ENCODE data around the gene WNT7A. TPM values are rescaled to one million over a fixed set of nuclear protein-coding genes. Genes with fewer than 3 reads are reported as not detected.

The WNT7A gene
- polyA plus RNA-seq, 1 of the 3 experiments (the other 2 are of a cell fraction): not detected

DNA sequence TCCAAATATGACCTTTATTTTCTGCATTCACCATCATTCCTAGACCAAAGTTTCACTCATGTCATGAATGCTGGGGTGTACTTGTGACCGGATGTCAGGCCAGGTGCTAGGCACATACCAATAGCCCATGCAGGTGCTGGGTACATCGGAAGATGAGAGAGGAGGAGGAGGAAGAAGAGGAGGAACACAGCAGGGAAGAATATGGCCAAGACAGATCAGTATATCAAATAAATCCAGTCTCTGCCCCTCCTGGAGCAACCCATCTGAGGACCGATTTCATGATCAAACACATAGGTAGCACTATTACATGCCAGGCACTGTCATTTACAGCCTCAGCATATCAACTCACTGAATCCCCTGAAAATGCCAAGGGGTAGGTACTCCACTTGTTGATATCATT lies 3.0 kb upstream of the WNT7A start:
- Histone ChIP-seq H3F3A (replicated peaks; ENCODE audit: insufficient read depth) (no peaks in the 10 kb centered on the region), H4K20me1 (ENCODE audit: insufficient read depth) (no peaks in the 10 kb centered on the region), H3K27ac (ENCODE audit: low read depth in 2 of 2, low read length in 1 of 2) (no peak overlapping the region), H3K4me2 (no peak overlapping the region), H3K9me2 (no peaks in the 10 kb centered on the region), H3K9me3 (no peaks in the 10 kb centered on the region), H3K27me3 (ENCODE audit: insufficient read depth) (peaks cover 27% of the 10 kb centered on the region), H3K4me1 (ENCODE audit: control insufficient read depth in 1 of 2, insufficient read depth in 2 of 2, low read depth in 1 of 2, low read length in 1 of 2) (peaks cover 0 to 16% of the 10 kb centered on the region in 2 experiments; a peak in 1 of 4 replicates), H3K4me3 (ENCODE audit: low read depth in 2 of 2, low read length in 1 of 2) (no peak overlapping the region), H3K36me3 (replicated peaks in 1 of 2; ENCODE audit: control insufficient read depth in 1 of 2, insufficient read depth in 2 of 2, low read length in 1 of 2) (no peaks in the 10 kb centered on the region), H2AFZ (ENCODE audit: low read depth) (no peak overlapping the region), H3K79me2 (ENCODE audit: insufficient read depth) (no peaks in the 10 kb centered on the region), H3K9ac (no peak overlapping the region)
- no peak for TF ChIP-seq USF2 (IDR thresholded peaks at IDR 0.05; ENCODE audit: borderline replicate concordance, low read depth, low read length)
- TF ChIP-seq FOXM1 (IDR thresholded peaks at IDR 0.05; ENCODE audit: low read depth): no peak
- TF ChIP-seq RAD21 (IDR thresholded peaks at IDR 0.05; ENCODE audit: low read length): no peak
- no peak for TF ChIP-seq TAF1 (IDR thresholded peaks at IDR 0.05; ENCODE audit: borderline replicate concordance, low read depth, low read length)
- TF ChIP-seq, protein P1, sequence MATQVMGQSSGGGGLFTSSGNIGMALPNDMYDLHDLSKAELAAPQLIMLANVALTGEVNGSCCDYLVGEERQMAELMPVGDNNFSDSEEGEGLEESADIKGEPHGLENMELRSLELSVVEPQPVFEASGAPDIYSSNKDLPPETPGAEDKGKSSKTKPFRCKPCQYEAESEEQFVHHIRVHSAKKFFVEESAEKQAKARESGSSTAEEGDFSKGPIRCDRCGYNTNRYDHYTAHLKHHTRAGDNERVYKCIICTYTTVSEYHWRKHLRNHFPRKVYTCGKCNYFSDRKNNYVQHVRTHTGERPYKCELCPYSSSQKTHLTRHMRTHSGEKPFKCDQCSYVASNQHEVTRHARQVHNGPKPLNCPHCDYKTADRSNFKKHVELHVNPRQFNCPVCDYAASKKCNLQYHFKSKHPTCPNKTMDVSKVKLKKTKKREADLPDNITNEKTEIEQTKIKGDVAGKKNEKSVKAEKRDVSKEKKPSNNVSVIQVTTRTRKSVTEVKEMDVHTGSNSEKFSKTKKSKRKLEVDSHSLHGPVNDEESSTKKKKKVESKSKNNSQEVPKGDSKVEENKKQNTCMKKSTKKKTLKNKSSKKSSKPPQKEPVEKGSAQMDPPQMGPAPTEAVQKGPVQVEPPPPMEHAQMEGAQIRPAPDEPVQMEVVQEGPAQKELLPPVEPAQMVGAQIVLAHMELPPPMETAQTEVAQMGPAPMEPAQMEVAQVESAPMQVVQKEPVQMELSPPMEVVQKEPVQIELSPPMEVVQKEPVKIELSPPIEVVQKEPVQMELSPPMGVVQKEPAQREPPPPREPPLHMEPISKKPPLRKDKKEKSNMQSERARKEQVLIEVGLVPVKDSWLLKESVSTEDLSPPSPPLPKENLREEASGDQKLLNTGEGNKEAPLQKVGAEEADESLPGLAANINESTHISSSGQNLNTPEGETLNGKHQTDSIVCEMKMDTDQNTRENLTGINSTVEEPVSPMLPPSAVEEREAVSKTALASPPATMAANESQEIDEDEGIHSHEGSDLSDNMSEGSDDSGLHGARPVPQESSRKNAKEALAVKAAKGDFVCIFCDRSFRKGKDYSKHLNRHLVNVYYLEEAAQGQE (IDR thresholded peaks at IDR 0.05; ENCODE audit: low read depth, low read length): no peak
- no peak for TF ChIP-seq EP300 (IDR thresholded peaks at IDR 0.05; ENCODE audit: borderline replicate concordance in 1 of 2, low read depth in 1 of 2, low read length in 1 of 2)
- TF ChIP-seq TEAD4 (IDR thresholded peaks at IDR 0.05; ENCODE audit: borderline replicate concordance, insufficient read depth): no peak
- TF ChIP-seq, protein P2, sequence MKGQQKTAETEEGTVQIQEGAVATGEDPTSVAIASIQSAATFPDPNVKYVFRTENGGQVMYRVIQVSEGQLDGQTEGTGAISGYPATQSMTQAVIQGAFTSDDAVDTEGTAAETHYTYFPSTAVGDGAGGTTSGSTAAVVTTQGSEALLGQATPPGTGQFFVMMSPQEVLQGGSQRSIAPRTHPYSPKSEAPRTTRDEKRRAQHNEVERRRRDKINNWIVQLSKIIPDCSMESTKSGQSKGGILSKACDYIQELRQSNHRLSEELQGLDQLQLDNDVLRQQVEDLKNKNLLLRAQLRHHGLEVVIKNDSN (IDR thresholded peaks at IDR 0.05; ENCODE audit: borderline replicate concordance, low read depth): no peak
- TF ChIP-seq FOSL2 (IDR thresholded peaks at IDR 0.05; ENCODE audit: borderline replicate concordance, low read depth): no peak
- TF ChIP-seq MEF2A (IDR thresholded peaks at IDR 0.05; ENCODE audit: borderline replicate concordance, low read depth): no peak
- no peak for TF ChIP-seq GATA2 (CRISPR knock-in tag; IDR thresholded peaks at IDR 0.05)
- POLR2A ChIA-PET: no interaction called here
- WGBS (ENCODE audit: low lambda C conversion rate): 43% methylated on average over 3 of the region's 3 CpGs
- DNase-seq: peak; percentile 0
- CTCF ChIA-PET: interaction anchor here (1.1 to 18.8 kb wide), 3 partner anchors 8 to 391 kb away, joined by 3 to 979 read pairs (median 31); no protein-coding TSS in a partner anchor

Measured in SK-N-SH (cell line).